HepG2 (cell line): ENCODE measurements around the gene CACNA1H.

Source experiments
- ATF1 ChIP-seq: IDR thresholded peaks from 2 replicates; pipeline ENCODE4 v1.6.1; 2016; ENCODE audit warnings: mild to moderate bottlenecking, control low read depth
- CTCF ChIP-seq: sonication (generic); formaldehyde crosslinking; IDR thresholded peaks from 2 replicates; pipeline ENCODE4 v1.5.0; 2020; ENCODE audit warnings: mild to moderate bottlenecking, missing genetic modification reagents, moderate library complexity
- MAX ChIP-seq: IDR thresholded peaks from 2 replicates; pipeline ENCODE4 v1.6.1; 2012; ENCODE audit warnings: inconsistent platforms
- POLR2A ChIP-seq, 2 experiments: IDR thresholded peaks; 2 replicates each; pipeline ENCODE4 v1.6.1; 2011; ENCODE audit warnings: low read depth in 2 of 2, low read length in 2 of 2, mild to moderate bottlenecking in 1 of 2, moderate library complexity in 1 of 2; ENCODE audit not compliant: insufficient read depth in 1 of 2
- PPARG ChIP-seq: conservative IDR thresholded peaks from 2 replicates; pipeline ENCODE4 v1.6.1; 2016; ENCODE audit warnings: missing biosample characterization, missing genetic modification reagents
- RAD21 ChIP-seq: fragments of 450-650 bp; formaldehyde crosslinking; IDR thresholded peaks from 2 replicates; pipeline ENCODE4 v1.5.0; 2020; ENCODE audit warnings: mild to moderate bottlenecking
- RAD51 ChIP-seq: fragments of 450-650 bp; IDR thresholded peaks from 2 replicates; pipeline ENCODE4 v1.6.1; 2016; ENCODE audit warnings: borderline replicate concordance
- RBM22 ChIP-seq: fragments of 200-400 bp; formaldehyde crosslinking; optimal IDR thresholded peaks from 2 replicates; pipeline ENCODE3; 2017; ENCODE audit warnings: mild to moderate bottlenecking, low read length, moderate library complexity
- SMARCC2 ChIP-seq: fragments of 450-650 bp; IDR thresholded peaks from 2 replicates; pipeline ENCODE4 v1.6.1; 2017; ENCODE audit warnings: antibody characterized with exemption, mild to moderate bottlenecking
- STAT6 ChIP-seq: sonication (generic); formaldehyde crosslinking; IDR thresholded peaks from 2 replicates; pipeline ENCODE4 v1.4.0; 2020; ENCODE audit warnings: missing genetic modification reagents, mild to moderate bottlenecking, borderline replicate concordance
- TAF1 ChIP-seq: sonication (generic); formaldehyde crosslinking; IDR thresholded peaks from 2 replicates; pipeline ENCODE4 v1.4.0; 2020; ENCODE audit warnings: missing genetic modification reagents
- ZBTB7A ChIP-seq: sonication (generic); formaldehyde crosslinking; IDR thresholded peaks from 2 replicates; pipeline ENCODE4 v1.8.0; 2022; ENCODE audit warnings: mild to moderate bottlenecking, missing genetic modification reagents
- ZNF557 ChIP-seq: sonication (generic); formaldehyde crosslinking; IDR thresholded peaks from 2 replicates; pipeline ENCODE4 v1.4.0; 2020; ENCODE audit warnings: missing genetic modification reagents
- ZSCAN20 ChIP-seq: sonication (generic); formaldehyde crosslinking; IDR thresholded peaks from 2 replicates; pipeline ENCODE4 v1.4.0; 2020; ENCODE audit warnings: missing genetic modification reagents, mild to moderate bottlenecking, borderline replicate concordance

GRCh38 chr16:1206326-1206725 is 53.4 kb downstream of the CACNA1H start:
- TF ChIP-seq ZNF557 (CRISPR knock-in tag), result no peak
- TF ChIP-seq SMARCC2, result no peak
- TF ChIP-seq STAT6 (CRISPR knock-in tag), result no peak
- no peak for TF ChIP-seq MAX
- TF ChIP-seq POLR2A (IDR thresholded peaks at IDR 0.05; ENCODE audit: insufficient read depth in 1 of 2, low read depth in 2 of 2, low read length in 2 of 2), result no peak
- no peak for TF ChIP-seq RAD51
- TF ChIP-seq ZBTB7A (CRISPR knock-in tag), result no peak
- TF ChIP-seq TAF1 (CRISPR knock-in tag), result no peak
- TF ChIP-seq RAD21, result no peak
- TF ChIP-seq CTCF (CRISPR knock-in tag), result no peak
- no peak for TF ChIP-seq PPARG (CRISPR knock-in tag)
- no peak for TF ChIP-seq RBM22
- TF ChIP-seq ATF1 (CRISPR knock-in tag), result no peak
- no peak for TF ChIP-seq ZSCAN20 (CRISPR knock-in tag)
